H1 (cell line): Measurements from ENCODE around the gene SPOCK2. TPM values are rescaled to one million over a fixed set of nuclear protein-coding genes. Genes with fewer than 3 reads are reported as not detected.

ENCODE experiments used
- BRCA1 ChIP-seq: IDR thresholded peaks from 2 replicates; pipeline ENCODE4 v1.6.1; 2012; ENCODE audit warnings: low read depth, low read length, improper control_type of control experiment
- KDM5A ChIP-seq: fragments of 200-600 bp; IDR thresholded peaks from 2 replicates; pipeline ENCODE4 v1.7.1; 2012; ENCODE audit warnings: mild to moderate bottlenecking, low read length, inconsistent platforms, mixed read lengths
- POLR2AphosphoS5 ChIP-seq: IDR thresholded peaks from 2 replicates; pipeline ENCODE4 v1.6.1; 2011; ENCODE audit warnings: low read depth, low read length
- RFX5 ChIP-seq: IDR thresholded peaks from 2 replicates; pipeline ENCODE4 v1.6.1; 2011; ENCODE audit warnings: low read depth, low read length, improper control_type of control experiment, borderline replicate concordance
- SIX5 ChIP-seq: IDR thresholded peaks from 2 replicates; pipeline ENCODE4 v1.6.1; 2011; ENCODE audit warnings: mild to moderate bottlenecking, low read depth, low read length
- ZNF274 ChIP-seq: IDR thresholded peaks from 2 replicates; pipeline ENCODE4 v1.7.0; 2012; ENCODE audit warnings: low read length, borderline replicate concordance; ENCODE audit errors: extremely low read depth
- polyA plus RNA-seq, 7 experiments: library from polyadenylated mRNA; depleted of rRNA in 3 of 7; stranded (reverse) in 5 of 7; unstranded in 2 of 7; fragments of >200 nt in 5 of 7; fragments of 200-250 nt in 2 of 7; gene quantifications; 1 replicate in 5 of 7; 2 replicates in 1 of 7; 4 replicates in 1 of 7; pipeline versions ENCODE4 v1.2.1 to v1.2.3, GENCODE V29; 2011 to 2013; ENCODE audit warnings: missing spikeins in 2 of 7, mixed read lengths in 2 of 7
- total RNA-seq: library from RNA; stranded (reverse); fragmentation: NEBNext Ultra II Directional; extraction: Animal tissue kit (Norgen Biotek cat#: 25700); gene quantifications from 2 replicates; pipeline ENCODE4 v1.2.1, GENCODE V29; 2021

SPOCK2 gene
- total and polyA plus RNA-seq, 2 of the 8 experiments (the other 6 are each of a cell fraction or from before 2014, with no cell fraction given) = 1.5 to 1.9 TPM

GRCh38 chr10:72127571-72127970, 39.2 kb upstream of the SPOCK2 start (continued):
- TF ChIP-seq ZNF274 (no peak), POLR2AphosphoS5 (no peak), SIX5 (no peak), BRCA1 (no peak), KDM5A (no peak), RFX5 (no peak)
- TF ChIP-seq, all 59 proteins: peak for 0
